GM21423 (cell line): ENCODE data around the gene CRLF2.
"Not testable (repeated sequence)": the region's sequence is repeated elsewhere in the genome, so short reads cannot be mapped to it uniquely, and the experiment has no call there.

Experiments
- ATAC-seq: cut with Tn5 transposase; IDR thresholded peaks from one replicate; pipeline ENCODE4 v1.9.1; 2021; ENCODE audit warnings: mild to moderate bottlenecking, moderate library complexity; ENCODE audit not compliant: unreplicated experiment

The CRLF2 gene

GRCh38 chrX:1215123-1215823 lies 2.8 kb upstream of the CRLF2 start:
- ATAC-seq: no peak

DNA sequence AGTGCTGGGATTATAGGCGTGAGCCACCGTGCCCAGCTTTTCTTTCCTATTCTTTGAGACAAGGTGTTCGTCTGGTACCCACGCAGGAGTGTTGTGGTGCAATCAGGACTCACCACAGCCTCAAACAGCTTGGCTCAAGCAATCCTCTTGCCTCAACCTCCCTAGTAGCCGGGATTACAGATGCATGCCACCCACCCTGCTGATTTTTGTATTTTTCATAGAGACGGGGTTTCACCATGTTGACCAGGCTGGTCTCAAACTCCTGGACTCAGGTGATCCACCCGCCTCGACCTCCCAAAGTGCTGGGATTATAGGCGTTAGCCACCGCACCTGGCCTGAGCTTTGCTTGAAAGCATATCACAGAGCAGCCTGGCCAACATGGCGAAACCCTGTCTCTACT lies 1.5 kb upstream of the CRLF2 start:
- ATAC-seq: no peak

DNA sequence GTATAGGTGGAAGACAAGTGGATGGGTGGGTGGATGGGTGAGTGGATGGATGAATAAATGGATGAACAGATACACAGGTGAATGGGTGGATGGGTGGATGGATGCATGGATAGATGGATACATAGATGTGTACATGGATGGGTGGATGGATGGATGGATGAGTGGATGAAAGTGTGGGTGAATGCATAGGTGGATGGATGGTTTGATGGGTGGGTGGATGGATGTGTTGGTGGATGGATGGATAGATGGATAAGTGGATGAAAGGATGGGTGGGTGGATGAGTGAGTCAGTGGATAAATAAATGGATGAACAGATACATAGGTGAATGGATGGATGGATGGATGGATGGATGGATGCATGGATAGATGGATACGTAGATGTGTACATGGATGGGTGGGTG lies 1.6 kb downstream of the CRLF2 start:
- no peak for ATAC-seq

DNA sequence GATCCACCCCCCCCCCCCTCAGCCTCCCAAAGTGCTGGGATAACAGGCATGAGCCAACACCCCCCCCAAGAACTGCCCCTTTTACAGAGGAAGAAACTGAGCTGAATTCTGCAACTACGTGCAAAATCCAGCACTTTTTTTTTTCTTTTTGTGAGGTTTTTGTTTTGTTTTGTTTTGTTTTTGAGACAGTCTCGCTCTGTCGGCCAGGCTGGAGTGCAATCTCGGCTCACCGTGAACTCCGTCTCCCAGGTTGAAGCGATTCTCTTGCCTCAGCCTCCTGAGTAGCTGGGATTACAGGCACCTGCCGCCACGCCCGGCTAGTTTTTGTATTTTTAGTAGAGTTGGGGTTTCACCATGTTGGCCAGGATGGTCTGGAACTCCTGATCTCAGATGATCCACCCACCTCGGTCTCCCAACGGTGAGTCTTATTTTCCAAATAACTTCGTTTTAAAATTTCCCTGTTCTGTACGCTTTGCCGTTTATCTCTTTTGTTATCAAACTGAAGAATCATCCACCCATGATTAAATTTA lies 4.9 kb downstream of the CRLF2 start:
- no peak for ATAC-seq

DNA sequence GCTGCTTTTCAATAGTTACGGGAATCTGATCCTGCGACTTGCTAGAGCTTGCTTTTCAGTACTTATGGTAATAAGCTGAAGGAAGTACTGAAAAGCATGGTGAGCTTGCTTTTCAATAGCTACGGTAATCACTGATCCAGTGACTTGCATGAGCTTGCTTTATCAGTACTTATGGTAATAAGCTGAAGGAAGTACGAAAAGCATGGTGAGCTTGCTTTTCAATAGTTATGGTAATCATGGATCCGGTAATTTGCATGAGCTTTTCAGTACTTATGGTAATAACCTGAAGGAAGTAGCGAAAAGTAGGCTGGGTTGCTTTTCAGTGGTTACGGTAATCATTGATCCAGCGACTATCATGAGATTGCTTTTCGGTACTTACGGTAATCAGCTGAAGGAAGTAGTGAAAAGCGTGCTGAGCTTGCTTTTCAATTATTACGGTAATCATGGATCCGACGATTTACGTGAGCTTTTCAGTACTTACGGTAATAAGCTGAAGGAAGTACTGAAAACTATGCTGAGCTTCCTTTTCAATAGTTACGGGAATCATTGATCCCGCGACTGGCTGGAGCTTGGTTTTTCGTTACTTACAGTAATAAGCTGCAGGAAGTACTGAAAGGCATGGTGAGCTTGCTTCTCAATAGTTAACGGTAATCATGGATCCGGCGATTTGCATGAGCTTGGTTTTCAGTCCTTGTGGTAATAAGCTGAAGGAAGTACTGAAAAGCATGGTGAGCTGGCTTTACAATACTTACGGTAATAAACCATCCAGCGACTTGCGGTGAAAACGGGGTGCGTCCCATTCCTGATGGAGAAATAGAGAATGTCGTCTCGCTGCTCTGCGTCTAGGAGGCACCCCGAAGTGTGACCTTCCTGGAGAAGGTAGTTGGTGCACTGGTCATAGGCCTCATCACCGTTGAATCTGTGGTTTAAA lies 6.5 kb downstream of the CRLF2 start:
- ATAC-seq: no peak

- ATAC-seq: no peak
Measured at GRCh38 chrX:1202251-1202650, 10.2 kb downstream of the CRLF2 start.

DNA sequence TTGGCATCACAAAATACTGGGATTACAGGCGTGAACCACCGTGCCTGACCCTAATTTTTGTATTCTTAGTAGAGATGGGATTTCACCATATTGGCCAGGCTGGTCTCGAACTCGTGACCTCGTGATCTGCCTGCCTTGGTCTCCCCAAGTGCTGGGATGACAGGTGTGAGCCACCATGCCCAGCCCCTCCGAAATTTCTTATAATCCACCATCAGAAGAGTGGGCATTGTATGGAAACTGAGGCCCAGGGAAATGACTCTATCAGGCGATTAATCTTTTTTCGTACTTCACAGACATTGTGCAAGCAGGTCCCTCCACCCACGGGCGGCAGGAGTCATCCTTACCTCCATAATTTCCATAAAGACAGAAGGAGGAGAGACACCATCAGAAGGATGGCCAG lies 16.0 kb downstream of the CRLF2 start:
- ATAC-seq: no peak

GRCh38 chrX:1192196-1192595 lies 20.3 kb downstream of the CRLF2 start:
- ATAC-seq: not testable (repeated sequence)

GRCh38 chrX:1190596-1191145 lies 21.8 kb downstream of the CRLF2 start:
- ATAC-seq: no peak

DNA sequence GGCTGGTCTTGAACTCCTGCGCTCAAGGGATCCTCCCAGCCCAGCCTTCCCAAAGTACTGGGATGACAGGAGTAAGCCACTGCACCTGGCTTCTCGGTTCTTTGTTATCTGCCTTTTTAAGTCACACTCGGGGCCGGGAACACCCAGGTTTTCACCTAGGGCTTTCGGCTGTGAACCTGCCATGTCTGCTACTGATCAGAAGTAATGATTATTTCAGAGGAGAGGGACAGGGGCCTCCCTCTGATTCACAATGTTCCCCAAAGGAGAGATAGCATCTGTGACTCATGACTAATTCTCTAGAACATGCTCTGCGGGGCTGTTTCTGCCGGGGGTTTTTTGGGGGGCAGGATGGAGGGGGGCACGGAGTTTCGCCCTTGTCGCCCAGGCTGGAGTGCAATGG lies 26.9 kb downstream of the CRLF2 start:
- no peak for ATAC-seq

DNA sequence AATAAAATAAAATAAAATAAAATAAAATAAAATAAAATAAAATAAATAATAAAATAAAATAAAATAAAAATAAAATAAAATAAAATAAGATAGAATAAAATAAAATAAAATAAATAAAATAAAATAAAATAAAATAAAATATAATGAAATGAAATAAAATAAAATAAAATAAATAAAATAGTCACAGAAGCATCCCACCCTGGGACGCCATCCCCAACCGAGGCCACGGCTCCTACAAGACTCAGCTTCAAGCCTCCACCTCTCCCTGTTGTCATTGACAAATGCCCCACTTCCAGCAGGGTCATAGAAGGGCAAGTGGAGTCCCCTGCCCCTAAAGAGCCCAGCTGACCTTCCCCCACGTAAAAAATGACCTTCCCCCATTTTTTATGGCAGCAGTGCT lies 30.2 kb downstream of the CRLF2 start:
- no peak for ATAC-seq

DNA sequence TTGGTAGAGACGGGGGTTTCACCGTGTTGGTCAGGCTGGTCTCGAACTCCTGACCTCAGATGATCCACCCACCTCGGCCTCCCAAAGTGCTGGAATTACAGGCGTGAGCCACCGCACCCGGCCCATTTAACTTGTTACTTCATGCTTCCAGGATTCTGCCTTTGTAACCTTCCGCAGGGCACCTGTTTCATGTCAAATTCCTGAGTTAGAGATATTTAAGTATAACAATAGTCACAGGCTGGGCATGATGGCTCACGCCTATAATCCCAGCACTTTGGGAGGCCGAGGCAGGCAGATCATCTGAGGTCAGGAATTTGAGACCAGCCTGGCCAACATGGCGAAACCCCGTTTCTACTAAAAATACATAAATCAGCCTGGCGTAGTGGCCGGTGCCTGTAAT lies 30.8 kb downstream of the CRLF2 start:
- ATAC-seq: not testable (repeated sequence)

- ATAC-seq: no peak
Measured at GRCh38 chrX:1181170-1181569, 31.3 kb downstream of the CRLF2 start.

DNA sequence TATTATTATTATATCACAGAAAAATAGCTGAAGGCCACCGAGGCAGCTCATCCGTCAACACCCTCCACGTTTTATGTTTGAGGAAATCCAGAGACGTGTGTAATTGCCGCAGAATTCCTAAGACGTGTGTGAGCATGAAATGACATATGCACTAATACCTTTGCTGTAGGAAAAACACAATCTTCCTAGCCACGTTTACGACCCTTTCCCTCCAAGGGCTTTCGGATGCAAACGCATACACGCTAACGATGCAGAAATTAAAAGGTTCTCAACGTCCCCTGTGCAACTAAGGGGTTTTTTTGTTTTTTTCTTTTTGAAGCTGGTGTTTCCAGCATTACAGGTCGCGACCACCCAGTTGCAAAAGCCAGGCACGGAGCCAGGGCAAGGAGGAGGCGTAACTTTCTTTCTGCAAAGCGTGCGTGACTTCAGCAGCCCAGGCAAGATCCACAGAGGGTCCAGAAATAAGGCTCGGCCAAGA lies 33.8 kb downstream of the CRLF2 start:
- no peak for ATAC-seq

DNA sequence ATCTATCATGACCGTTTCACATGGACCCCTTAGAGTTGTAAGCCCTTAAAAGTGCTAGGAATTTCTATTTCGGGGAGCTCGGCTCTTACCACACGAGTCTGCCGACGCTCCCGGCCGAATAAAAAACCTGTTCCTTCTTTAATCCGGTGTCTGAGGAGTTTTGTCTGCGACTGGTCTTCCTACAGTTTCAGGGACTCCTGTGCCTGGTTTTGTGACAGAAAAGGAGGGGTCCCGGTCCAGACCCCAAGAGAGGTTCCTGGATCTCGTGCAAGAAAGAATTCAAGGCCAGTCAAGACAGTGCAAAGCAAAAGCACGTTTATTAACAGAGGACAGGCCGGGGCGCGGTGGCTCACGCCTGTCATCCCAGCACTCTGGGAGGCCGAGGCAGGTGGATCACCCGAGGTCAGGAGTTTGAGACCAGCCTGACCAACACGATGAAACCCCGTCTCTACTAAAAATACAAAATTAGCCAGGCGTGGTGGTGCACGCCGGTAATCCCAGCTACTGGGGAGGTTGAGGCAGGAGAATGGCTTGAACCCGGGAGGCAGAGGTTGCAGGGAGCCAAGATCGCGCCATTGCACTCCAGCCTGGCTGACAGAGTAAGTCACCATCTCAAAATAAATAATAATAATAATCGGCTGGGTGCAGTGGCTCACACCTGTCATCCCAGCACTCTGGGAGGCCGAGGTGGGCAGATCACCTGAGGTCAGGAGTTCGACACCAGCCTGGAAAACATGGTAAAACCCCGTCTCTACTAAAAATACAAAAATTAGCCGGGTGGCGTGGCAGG lies 35.7 kb downstream of the CRLF2 start:
- ATAC-seq: not testable (repeated sequence)

- ATAC-seq: not testable (repeated sequence)
Measured at GRCh38 chrX:1174609-1175545, 37.6 kb downstream of the CRLF2 start.

GRCh38 chrX:1173435-1173834 lies 39.0 kb downstream of the CRLF2 start:
- not testable (repeated sequence) for ATAC-seq

- no peak for ATAC-seq
Measured at GRCh38 chrX:1172496-1172895, 40.0 kb downstream of the CRLF2 start.

- not testable (repeated sequence) for ATAC-seq
Measured at GRCh38 chrX:1171915-1172314, 40.5 kb downstream of the CRLF2 start.

DNA sequence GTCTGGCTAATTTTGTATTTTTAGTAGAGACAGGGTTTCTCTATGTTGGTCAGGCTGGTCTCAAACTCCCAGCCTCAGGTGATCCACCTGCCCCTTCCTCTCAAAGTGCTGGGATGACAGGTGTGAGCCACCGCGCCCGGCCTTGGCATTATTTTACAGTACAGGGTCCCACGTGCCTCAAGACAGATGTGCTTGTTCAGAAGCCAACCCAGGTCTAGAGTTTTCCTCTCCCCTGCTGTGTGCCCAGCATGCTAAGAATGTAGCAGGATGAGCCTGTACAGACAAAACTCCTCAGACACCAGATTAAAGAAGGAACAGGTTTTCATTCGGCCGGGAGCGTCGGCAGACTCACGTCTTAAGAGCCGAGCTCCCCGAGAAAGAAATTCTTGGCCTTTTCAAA lies 42.2 kb downstream of the CRLF2 start:
- no peak for ATAC-seq
